HG02885 (cell line): ENCODE measurements around the gene TPSAB1.

Experiments
- ATAC-seq: cut with Tn5 transposase; IDR thresholded peaks from one replicate; pipeline ENCODE4 v1.9.1; 2021; ENCODE audit warnings: mild to moderate bottlenecking; ENCODE audit not compliant: unreplicated experiment, poor library complexity

Gene TPSAB1

DNA sequence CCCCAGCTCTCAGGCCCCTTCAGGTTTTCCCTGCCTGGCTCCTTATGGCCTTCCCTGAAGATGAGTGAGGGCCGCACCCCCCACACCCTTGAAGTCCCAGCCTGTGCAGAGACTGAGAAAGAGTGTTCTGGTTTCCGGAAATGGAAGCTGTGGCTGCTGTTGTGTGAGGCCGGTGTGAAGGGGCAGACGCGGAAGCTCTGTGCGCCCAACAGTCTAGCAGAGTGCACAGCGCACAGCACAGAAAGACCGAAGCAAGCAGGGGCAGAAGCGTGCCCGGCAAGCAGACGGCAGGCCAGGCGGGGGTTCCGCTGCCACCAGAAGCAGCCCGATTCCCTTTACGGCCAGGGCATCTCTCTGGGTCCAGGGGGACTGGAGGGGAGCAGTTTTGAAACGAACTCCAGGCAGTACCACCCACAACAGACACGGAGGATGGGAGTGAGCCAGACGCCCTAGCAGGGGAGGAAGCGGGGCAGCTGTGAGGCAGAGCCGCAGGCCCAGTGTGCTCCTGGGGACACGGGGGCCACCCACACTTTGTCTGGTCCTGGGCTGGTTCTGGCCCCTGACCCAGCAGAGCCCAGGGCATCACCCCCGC lies 32.2 kb upstream of the TPSAB1 start:
- ATAC-seq = no peak

DNA sequence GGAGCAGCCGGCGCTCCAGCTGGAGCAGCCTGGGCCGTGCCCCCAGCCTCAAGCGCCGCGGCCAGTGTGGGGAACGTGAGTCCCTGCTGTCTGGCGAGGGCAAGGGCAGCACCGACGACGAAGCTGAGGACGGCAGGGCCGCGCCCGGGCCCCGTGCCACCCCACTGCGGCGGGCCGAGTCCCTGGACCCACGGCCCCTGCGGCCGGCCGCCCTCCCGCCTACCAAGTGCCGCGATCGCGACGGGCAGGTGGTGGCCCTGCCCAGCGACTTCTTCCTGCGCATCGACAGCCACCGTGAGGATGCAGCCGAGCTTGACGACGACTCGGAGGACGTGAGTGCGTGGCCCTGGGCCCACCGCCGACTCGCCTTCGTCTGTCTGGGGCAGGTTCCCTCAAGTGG lies 31.4 kb upstream of the TPSAB1 start:
- ATAC-seq = no peak

DNA sequence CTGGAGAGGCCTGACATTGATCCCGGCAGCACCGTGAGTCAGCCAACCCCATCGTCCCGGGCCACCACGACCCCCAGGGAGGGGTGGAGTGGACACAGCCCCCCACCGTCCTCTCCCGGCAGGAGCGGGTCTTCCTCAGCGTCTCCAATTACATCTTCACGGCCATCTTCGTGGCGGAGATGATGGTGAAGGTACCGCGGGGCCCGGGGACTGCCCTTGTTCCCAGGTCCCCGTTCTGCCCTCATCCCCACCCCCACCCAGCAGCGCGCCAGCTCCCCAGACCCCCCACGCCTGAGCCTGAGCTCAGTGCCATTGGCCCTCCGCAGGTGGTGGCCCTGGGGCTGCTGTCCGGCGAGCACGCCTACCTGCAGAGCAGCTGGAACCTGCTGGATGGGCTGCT lies 30.0 kb upstream of the TPSAB1 start:
- ATAC-seq = no peak

DNA sequence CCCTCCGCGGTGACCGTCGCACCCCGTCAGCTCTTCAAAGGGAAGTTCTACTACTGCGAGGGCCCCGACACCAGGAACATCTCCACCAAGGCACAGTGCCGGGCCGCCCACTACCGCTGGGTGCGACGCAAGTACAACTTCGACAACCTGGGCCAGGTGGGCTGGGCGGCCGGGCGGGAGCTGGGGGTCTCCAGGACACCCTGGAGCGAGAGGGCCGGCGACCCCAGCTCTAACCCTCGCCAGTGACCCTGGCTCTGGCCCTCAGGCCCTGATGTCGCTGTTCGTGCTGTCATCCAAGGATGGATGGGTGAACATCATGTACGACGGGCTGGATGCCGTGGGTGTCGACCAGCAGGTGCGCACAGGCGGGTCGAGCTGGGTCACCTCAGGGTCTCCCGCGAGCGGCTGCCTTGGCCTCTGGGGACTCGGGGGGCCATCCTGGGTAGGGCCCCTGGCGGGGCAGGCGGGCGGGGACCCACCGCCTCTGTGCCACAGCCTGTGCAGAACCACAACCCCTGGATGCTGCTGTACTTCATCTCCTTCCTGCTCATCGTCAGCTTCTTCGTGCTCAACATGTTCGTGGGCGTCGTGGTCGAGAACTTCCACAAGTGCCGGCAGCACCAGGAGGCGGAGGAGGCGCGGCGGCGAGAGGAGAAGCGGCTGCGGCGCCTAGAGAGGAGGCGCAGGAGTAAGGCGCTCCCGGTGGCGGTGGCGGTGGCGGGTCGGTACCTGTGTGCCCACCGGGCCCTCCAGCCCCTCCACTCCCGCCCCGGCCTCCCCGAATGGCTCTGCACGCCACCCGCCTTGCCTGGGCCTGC lies 28.8 kb upstream of the TPSAB1 start:
- no peak for ATAC-seq

DNA sequence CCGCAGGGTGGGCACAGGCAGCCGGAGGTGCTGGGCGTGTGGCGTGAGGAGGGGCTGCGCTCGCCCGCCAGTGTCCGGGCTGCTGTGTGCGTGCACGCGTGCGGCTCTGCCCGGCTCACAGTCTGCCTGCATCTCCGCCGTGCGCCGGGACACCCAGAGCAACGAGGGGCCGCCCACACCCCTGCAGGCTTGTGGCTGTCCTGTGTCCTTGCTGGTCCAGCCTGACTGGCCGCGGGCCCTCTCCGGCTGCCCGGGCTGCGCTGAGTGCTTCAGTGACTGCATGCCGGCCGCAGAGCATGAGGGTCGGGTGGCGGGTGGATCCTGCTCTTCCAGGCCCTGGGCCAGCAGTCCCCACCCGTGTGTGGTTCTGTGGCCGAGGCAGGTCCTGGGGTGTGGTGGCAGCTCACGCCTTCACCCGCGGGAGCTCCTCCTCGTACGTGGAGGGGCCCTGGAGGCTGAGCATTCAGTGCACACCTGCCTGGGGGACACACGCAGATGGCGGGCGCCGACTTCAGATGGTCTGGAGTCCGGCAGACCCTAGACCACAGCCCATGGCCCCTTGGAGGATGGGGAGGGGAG lies 27.8 kb upstream of the TPSAB1 start:
- ATAC-seq = no peak

DNA sequence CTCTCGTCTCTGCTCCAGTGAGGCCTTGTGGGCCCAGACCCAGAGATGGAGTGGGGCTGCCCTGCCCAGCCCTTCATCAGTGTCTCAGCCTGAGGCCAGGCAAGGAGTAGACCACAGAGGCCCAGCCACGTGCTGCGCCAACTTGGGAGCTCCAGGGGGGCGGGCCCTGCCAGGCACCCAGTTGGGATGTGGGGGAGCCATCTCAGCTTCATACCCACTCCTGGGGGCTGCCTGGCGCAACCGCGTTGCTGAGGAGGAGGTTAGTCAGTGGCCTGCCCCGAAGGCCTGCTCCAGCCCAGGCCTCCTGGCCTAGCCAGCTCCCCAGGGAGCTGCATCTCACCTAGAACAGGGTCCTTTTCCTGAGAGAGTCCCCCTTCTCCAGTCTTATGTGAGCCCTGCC lies 27.3 kb upstream of the TPSAB1 start:
- ATAC-seq = no peak

DNA sequence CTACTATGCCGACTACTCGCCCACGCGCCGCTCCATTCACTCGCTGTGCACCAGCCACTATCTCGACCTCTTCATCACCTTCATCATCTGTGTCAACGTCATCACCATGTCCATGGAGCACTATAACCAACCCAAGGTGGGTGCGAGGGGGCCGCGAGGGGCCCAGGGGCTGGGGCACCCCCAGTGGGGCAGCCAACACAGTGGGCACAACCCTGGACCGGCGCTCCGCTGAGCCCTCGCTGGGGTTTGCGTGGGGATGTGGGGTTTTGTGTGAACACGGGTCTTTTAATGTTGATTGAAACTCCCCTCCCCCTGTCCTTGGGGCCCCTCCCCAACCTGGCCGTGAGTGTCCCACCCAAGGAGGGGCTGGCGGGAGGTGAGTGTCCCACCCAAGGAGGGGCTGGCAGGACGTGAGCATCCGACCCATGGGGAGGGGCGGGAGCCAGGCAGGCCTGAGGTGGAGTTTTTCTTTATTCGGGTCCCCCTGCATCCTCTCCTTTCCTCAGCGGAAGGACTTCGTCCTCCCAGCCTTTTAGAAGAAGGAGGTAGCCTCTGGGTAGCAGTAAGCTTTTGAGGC lies 26.6 kb upstream of the TPSAB1 start:
- no peak for ATAC-seq

DNA sequence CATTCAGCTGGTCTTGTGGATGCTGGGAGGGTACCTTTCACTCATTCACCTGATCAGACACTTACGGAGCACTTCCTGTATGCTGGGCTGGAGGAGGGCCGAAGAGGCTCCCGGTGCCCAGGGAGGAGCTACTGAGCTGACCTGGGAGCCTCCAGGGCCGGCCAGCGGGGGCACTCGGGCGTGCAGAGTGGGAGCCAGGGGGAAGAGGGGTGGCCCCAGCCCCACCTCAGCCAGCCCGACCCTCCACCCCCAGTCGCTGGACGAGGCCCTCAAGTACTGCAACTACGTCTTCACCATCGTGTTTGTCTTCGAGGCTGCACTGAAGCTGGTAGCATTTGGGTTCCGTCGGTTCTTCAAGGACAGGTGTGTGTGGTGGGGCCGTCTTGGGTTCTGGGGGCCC lies 25.8 kb upstream of the TPSAB1 start:
- ATAC-seq = no peak

DNA sequence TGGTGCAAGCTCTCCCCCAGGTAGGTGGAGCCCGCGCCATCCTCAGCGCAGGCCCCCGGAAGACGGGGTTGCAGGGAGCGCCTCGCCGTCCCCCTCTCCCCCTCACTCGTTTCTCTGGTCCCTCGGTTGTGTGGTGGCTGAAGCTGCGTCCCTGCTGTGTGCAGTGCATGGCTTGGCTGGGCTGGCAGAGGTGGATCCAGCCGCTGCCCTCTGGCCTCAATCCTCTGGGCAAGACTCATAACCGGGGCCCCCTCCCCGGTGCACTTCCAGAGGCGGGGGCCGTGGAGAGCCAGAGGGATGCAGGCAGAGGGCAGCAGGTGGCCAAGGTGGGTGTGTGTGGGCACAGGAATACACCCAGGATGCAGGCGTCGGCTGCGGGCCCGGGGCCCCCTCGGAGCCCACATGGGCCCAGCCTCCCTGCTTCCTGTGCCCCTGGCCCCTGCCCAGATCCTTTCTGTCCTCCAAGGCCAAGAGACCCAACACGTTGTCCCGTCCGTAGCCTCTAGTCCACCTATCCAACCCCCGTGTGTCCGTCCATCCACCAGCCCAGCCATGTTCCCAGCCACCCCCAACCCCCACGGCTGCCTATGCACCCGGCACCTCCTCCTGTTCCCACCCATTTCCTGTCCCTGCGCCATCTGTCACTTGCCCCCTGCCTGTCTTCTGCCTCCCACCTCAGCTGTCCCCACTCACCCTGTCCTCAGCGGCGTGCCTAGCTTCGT lies 24.8 kb upstream of the TPSAB1 start:
- ATAC-seq = no peak

DNA sequence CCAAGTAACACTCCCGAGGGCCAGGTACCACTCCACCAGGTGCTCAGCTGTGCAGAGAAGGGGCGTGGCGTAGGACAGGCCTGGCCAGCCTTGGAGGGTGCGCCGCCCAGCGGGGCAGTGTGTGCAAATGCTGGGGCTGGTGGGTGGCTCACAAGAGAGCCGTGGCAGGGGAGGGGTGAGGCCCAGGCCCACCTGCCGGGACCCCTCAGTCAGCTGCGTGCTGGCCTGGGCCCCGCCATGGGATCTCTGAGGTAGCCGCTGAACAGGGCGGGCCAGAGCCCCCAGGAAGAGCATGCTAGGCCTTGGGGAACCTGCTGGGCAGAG lies 24.2 kb upstream of the TPSAB1 start:
- ATAC-seq = no peak

DNA sequence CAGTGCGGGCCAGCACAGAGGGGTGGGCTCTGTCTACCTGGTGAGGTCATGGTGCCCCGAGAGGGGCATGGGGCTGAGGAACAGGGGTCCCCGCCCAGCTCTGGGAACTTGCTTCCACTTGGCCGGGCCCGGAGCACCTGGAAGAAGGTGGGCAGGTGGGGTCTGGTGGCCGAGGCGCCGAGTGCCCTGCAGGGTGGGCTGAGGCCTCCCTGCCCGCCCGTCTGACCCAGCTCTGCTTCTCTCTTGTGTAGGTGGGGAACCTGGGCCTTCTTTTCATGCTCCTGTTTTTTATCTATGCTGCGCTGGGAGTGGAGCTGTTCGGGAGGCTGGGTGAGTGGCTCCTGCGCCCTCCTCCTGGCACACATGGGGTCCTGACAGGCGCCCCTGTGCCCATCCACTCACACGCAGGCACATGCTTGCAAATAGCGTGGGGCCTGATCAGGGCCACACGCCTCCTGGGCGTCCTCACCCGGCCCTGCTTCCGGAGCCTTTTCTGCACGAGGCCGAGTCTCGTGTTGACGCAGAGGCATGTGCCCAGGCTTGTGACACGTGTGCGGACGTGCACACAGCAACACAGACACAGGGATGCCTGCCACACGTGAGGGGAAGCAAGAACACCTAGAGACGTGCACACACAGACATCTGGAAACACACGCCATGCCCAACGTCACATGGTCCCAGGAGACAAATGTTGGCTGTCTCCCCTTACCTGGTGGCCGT lies 23.7 kb upstream of the TPSAB1 start:
- ATAC-seq = no peak

DNA sequence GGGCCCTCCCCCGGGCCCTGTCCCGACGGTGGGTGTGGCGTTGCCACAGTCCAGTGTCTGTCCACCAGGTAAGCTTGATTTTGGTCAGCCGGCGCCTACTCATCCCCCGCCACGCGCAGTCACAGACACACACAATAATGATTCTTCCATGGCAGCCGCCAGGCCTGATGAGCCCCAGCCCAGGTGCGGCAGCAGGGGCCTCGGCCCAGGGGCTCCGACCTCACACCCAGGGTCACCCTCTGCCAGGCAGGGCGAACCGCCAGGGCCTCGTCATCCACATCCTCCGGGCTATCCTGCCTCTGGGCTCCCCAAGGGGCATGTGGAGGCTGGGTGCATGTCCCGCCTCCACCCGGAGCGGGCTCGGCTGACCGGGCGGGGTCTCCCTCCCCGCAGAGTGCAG lies 23.0 kb upstream of the TPSAB1 start:
- no peak for ATAC-seq

DNA sequence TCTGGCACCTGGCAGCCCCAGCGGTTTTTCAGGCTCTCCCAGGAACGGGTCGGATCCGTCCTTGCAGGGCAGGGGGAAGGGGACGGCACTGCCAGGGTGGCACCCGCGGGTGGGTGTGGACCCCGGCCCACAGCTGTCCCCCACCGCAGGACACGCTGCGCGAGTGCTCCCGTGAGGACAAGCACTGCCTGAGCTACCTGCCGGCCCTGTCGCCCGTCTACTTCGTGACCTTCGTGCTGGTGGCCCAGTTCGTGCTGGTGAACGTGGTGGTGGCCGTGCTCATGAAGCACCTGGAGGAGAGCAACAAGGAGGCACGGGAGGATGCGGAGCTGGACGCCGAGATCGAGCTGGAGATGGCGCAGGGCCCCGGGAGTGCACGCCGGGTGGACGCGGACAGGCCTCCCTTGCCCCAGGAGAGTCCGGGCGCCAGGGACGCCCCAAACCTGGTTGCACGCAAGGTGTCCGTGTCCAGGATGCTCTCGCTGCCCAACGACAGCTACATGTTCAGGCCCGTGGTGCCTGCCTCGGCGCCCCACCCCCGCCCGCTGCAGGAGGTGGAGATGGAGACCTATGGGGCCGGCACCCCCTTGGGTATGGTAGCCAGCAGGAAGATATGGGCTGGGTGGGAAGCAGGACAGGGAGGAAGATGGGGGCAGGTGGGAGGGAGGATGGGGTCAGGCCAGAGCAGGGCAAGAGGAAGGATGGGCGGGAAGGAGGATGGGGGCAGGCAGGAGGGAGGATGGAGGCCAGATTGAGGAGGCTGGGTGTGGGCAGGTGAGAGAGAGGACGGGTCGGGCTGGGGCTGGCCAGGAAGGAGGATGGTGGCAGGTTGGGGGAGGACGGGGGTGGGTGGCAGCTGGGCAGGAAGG lies 22.2 kb upstream of the TPSAB1 start:
- no peak for ATAC-seq

DNA sequence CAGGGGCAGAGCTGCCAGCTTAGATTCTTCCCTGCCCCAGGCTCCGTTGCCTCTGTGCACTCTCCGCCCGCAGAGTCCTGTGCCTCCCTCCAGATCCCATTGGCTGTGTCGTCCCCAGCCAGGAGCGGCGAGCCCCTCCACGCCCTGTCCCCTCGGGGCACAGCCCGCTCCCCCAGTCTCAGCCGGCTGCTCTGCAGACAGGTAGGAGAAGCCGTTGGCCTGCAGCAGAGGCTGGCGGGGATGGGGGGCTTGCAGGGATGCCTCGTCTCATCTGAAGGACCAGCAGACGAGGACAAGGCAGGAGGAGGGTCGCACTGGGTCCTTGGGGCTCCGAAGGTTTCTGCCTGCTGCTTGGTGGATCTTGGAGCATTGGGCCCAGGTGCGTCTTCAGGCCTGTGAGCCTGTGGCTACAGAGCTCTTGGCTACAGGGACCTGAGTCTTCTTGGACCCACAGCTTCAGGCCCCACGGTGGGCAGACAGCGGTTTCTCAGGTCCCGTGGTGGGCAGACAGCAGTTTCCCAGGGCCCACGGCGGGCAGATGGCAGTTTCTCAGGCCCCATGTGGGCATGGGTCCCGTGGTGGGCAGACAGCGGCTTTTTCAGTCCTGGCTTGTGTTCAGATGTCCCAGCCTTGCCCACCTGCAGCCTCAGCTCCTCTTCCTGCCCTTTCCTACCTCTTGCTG lies 21.4 kb upstream of the TPSAB1 start:
- ATAC-seq = no peak

DNA sequence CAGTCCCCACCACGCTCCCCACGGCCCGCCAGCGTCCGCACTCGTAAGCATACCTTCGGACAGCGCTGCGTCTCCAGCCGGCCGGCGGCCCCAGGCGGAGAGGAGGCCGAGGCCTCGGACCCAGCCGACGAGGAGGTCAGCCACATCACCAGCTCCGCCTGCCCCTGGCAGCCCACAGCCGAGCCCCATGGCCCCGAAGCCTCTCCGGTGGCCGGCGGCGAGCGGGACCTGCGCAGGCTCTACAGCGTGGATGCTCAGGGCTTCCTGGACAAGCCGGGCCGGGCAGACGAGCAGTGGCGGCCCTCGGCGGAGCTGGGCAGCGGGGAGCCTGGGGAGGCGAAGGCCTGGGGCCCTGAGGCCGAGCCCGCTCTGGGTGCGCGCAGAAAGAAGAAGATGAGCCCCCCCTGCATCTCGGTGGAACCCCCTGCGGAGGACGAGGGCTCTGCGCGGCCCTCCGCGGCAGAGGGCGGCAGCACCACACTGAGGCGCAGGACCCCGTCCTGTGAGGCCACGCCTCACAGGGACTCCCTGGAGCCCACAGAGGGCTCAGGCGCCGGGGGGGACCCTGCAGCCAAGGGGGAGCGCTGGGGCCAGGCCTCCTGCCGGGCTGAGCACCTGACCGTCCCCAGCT lies 20.3 kb upstream of the TPSAB1 start:
- no peak for ATAC-seq

DNA sequence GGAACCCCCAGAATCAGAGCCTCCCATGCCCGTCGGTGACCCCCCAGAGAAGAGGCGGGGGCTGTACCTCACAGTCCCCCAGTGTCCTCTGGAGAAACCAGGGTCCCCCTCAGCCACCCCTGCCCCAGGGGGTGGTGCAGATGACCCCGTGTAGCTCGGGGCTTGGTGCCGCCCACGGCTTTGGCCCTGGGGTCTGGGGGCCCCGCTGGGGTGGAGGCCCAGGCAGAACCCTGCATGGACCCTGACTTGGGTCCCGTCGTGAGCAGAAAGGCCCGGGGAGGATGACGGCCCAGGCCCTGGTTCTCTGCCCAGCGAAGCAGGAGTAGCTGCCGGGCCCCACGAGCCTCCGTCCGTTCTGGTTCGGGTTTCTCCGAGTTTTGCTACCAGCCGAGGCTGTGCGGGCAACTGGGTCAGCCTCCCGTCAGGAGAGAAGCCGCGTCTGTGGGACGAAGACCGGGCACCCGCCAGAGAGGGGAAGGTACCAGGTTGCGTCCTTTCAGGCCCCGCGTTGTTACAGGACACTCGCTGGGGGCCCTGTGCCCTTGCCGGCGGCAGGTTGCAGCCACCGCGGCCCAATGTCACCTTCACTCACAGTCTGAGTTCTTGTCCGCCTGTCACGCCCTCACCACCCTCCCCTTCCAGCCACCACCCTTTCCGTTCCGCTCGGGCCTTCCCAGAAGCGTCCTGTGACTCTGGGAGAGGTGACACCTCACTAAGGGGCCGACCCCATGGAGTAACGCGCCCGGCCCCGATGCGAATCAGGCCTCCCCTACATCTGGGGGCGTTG lies 19.5 kb upstream of the TPSAB1 start:
- ATAC-seq = no peak

DNA sequence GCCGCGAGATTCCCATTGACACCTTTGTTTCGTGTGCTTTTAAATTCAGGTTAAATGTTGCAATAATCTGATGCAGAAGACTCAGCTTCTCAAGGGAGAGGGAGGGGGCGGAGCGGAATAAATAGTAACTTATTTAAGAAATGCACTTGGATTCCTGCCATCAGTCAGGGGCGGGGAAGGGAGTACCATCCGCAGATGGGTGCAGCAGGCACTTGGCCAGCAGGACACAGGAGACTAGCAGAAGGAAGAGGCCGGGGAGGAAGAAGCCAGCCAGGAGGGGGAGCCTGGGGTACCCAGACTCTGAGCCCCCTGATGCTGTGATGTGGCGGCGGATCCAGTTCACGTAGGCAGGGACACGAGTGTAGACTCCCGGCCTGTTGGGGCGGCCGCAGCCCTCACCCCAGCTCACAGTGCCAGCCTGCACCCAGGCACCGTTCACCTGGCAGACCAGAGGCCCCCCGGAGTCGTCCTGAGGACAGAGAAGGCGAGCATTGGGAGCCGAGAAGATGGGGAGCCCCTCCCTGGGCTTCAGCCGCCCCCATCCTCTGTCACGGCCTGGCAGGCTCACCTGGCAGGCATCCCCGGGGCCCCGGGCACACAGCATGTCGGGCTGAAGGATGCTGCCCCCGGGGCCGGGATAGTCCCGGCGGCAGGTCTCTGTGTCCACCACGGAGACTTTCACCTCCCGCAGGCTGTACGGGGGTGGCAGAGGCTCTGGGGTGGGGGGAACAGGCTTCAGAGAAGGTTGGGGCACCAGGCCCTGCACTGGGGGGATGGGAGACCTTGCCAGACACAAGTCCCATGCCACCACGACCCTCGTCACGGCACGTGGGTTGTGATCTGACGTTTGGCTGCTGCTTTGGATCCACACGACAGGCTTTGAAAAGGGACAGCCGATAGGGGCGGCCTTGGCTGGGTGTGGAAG lies 18.6 kb upstream of the TPSAB1 start:
- ATAC-seq = no peak
